ENCODE results near the gene PHLDA3. TPM values are rescaled to one million over a fixed set of nuclear protein-coding genes. Genes with fewer than 3 reads are reported as not detected.

The PHLDA3 gene
- total RNA-seq, 4 donors from 2014 or later: 243 to 301 (median 271) TPM

DNA sequence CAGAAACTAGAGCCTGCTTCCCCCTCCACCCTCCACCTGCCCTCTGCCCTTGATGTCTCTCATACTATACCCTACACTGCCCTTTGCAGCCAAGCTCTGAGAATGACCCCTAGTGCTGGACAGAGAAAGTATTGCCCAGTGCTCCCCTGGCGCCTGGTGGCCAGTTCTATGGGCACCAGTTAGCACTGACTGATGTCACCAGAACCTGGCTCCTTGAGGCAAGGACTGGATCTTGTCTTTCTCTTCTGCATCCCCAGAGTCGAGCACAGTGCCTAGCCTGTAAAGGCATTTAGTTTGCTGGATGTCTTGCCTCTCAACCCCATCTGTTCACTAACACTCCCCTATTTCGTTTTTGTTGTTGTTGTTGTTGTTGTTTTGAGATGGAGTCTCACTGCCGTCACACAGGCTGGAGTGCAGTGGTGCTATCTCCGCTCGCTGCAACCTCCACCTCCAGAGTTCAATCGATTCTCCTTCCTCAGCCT, 5.9 kb downstream of the PHLDA3 start:
- TF ChIP-seq, protein P1, sequence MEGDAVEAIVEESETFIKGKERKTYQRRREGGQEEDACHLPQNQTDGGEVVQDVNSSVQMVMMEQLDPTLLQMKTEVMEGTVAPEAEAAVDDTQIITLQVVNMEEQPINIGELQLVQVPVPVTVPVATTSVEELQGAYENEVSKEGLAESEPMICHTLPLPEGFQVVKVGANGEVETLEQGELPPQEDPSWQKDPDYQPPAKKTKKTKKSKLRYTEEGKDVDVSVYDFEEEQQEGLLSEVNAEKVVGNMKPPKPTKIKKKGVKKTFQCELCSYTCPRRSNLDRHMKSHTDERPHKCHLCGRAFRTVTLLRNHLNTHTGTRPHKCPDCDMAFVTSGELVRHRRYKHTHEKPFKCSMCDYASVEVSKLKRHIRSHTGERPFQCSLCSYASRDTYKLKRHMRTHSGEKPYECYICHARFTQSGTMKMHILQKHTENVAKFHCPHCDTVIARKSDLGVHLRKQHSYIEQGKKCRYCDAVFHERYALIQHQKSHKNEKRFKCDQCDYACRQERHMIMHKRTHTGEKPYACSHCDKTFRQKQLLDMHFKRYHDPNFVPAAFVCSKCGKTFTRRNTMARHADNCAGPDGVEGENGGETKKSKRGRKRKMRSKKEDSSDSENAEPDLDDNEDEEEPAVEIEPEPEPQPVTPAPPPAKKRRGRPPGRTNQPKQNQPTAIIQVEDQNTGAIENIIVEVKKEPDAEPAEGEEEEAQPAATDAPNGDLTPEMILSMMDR (IDR thresholded peaks at IDR 0.05): peak in 4 of 5 experiments; percentile 15 to 68 (median 48)
- peak in 1 of 2 donors; percentile 40 for TF ChIP-seq EP300 (IDR thresholded peaks at IDR 0.05)
- TF ChIP-seq POLR2A (IDR thresholded peaks at IDR 0.05): no peak
- Histone ChIP-seq H3K27me3 (no peaks in the 10 kb centered on the region), H3K9me3 (no peaks in the 10 kb centered on the region), H3K36me3 (peaks cover 0 to 31% (median 4%) of the 10 kb centered on the region in 3 donors), H3K4me3 (no peak overlapping the region), H3K27ac (peak overlapping the region; percentile 75 to 100 (median 96)), H3K4me1 (peaks cover 0 to 89% (median 64%) of the 10 kb centered on the region in 4 donors)
- WGBS, 2 donors: 47 to 59% methylated on average over 7 of the region's 7 CpGs
- DNase-seq (ENCODE audit: low spot score in 2 of 2): no peak

DNA sequence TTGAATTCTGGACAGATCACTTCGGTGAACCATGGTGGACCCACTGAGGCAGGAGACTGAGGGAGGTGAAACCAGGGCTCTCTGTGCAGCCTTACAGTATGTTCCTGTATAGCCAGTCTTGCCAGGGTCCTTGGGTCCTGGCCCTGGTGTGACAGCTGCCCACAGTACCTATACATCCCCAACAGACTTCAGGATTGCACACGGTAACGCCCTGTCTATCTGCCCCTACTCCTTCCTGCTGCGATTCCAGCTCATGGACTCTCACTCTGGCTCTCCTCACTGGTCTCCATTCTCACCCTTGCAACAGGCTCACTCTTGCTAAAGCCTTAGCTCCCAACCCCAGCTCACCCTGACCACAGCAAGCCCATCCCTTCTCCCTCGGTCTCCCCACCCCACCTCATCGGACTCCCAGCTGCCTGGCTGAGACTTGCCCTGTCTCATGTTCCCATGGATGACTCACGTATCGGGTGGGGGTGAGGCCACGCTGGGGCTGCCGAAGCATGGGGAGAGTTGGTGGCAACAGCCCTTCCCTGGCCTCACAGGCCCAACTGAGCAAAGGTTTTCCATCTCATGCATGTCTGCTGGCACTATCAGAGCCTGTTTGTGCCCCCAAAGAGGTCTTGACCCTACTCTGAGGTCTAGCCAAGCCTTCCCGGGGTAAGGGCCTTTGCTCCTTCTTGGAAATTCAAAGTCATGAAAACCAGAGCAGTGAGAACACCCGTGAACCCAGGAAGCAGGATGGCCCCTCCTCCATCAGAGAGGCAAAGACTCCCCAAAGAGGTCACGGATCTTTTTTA, 7.1 kb downstream of the PHLDA3 start:
- no peaks in the 10 kb centered on the region for H3K27me3 ChIP-seq
- 28 to 38% methylated on average over 13 of the region's 13 CpGs for WGBS, 2 donors
- no peaks in the 10 kb centered on the region for H3K9me3 ChIP-seq
- H3K4me1 ChIP-seq: peaks cover 0 to 98% (median 74%) of the 10 kb centered on the region in 4 donors
- peaks cover 0 to 28% (median 4%) of the 10 kb centered on the region in 3 donors for H3K36me3 ChIP-seq
- no peak overlapping the region for H3K4me3 ChIP-seq
- peak overlapping the region; percentile 75 to 100 (median 96) for H3K27ac ChIP-seq
- DNase-seq (ENCODE audit: low spot score in 2 of 2): peak; percentile 77 to 82
- TF ChIP-seq POLR2A (IDR thresholded peaks at IDR 0.05) (peak in 1 of 2 donors; percentile 33), EP300 (IDR thresholded peaks at IDR 0.05) (peak; percentile 16 to 95)
- TF ChIP-seq, protein P1 (IDR thresholded peaks at IDR 0.05): no peak

DNA sequence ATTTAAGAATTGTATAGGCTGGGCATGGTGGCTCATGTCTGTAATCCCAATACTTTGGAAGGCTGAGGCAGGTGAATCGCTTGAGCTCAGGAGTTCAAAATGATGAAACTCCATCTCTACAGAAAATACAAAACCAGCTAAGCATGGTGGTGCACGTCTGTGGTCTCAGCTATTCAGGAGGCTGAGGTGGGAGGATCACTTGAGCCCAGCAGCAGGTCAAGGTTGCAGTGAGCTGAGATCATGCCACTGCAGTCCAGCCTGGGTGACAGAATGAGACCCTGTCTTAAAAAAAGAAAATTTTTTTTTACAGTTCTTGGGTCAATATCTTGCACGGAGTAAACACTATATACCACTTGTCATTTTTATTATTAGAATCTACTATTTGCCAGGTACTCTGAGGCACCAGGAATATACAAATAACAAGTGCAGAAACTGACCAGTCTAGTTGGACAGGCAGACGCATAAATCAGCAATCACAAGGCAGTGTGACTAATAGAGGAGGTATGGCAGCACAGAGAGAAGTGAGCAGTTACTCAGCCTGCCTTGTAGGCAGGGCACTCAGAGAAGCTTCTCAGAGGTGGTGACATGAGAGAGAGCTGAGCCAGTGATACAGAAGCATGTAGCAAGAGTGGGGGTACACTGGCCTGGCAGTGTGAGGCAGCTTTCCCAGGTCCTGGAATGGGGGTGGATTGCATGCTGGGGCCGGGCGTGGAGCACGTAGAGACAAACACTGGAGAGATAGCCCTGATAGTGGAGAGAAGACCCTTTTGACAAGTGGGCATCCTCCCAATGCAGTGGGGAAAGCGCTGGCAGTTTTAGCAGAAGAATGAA, 8.0 kb downstream of the PHLDA3 start:
- DNase-seq (ENCODE audit: low spot score in 2 of 2): no peak
- H3K9me3 ChIP-seq: no peaks in the 10 kb centered on the region
- no peak overlapping the region for H3K4me3 ChIP-seq
- TF ChIP-seq EP300 (IDR thresholded peaks at IDR 0.05) (peak in 1 of 2 donors; percentile 77), POLR2A (IDR thresholded peaks at IDR 0.05) (no peak)
- peak overlapping the region; percentile 75 to 100 (median 96) for H3K27ac ChIP-seq
- peaks cover 0 to 98% (median 79%) of the 10 kb centered on the region in 4 donors for H3K4me1 ChIP-seq
- WGBS, 2 donors: 56 to 71% methylated on average over 8 of the region's 8 CpGs
- peaks cover 0 to 21% (median 4%) of the 10 kb centered on the region in 3 donors for H3K36me3 ChIP-seq
- no peaks in the 10 kb centered on the region for H3K27me3 ChIP-seq

DNA sequence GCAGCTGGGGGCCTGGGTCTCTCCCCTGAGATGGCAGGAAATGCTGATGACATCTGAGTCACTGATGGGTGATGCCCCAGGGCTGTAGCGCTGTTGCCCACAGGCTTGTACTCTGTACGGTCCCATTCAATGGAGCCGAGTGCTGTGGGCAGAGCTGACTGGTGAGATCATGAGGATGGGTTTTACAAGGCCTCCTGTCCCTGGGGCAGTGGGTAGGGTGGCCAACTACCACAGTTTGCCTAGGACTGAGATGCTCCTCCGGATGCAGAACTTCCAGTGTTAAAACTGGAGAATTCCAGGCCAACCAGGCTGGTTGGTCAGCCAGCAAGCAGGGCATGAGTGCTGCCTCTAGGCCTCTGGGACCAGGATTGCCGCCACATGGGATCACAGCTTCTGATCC, 9.2 kb downstream of the PHLDA3 start:
- TF ChIP-seq POLR2A (IDR thresholded peaks at IDR 0.05): no peak
- TF ChIP-seq, protein P1 (IDR thresholded peaks at IDR 0.05): no peak
- 68 to 86% methylated on average over 2 to 5 of the region's 5 CpGs for WGBS, 2 donors
- no peaks in the 10 kb centered on the region for H3K27me3 ChIP-seq
- peaks cover 0 to 10% (median 2%) of the 10 kb centered on the region in 3 donors for H3K36me3 ChIP-seq
- DNase-seq (ENCODE audit: low spot score in 2 of 2): no peak
- peak overlapping the region; percentile 36 to 96 (median 74) for H3K27ac ChIP-seq
- H3K4me3 ChIP-seq: no peak overlapping the region
- H3K9me3 ChIP-seq: no peaks in the 10 kb centered on the region
- H3K4me1 ChIP-seq: peaks cover 0 to 98% (median 76%) of the 10 kb centered on the region in 4 donors

DNA sequence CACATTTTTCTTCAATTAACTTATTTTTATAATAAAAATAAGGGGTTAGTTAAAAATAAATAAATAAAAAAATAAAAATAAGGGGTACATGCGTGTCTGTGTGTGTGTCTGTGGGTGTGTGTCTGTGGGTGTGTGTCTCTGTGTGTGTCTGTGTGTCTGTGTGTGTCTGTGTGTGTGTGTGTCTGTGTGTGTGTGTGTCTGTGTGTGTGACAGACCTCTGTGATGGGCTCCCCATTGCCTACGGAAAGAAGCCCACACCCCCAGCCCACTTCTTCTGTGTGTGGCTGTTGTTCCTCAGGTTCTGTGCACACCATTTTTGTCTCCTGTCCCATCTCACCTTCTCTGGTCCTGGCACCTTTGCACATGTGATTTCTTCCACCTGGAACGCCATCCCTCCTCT, 9.9 kb downstream of the PHLDA3 start:
- 67 to 73% methylated on average over 3 of the region's 3 CpGs for WGBS, 2 donors
- peaks cover 0 to 3% (median 0%) of the 10 kb centered on the region in 3 donors for H3K36me3 ChIP-seq
- no peak overlapping the region for H3K4me3 ChIP-seq
- DNase-seq (ENCODE audit: low spot score in 2 of 2): no peak
- no peaks in the 10 kb centered on the region for H3K9me3 ChIP-seq
- peak overlapping the region in 3 of 4 donors; percentile 52 to 96 (median 95) for H3K27ac ChIP-seq
- H3K4me1 ChIP-seq: peaks cover 0 to 96% (median 69%) of the 10 kb centered on the region in 4 donors
- no peaks in the 10 kb centered on the region for H3K27me3 ChIP-seq
- TF ChIP-seq POLR2A (IDR thresholded peaks at IDR 0.05) (no peak), EP300 (IDR thresholded peaks at IDR 0.05) (no peak)
- TF ChIP-seq, protein P1 (IDR thresholded peaks at IDR 0.05): no peak

Data from tibial nerve (tissue), 4 donors.